ENCODE results near the gene THADA.

- no peak for TF ChIP-seq YY1 (IDR thresholded peaks at IDR 0.05; ENCODE audit: insufficient read depth, insufficient read length)
- TF ChIP-seq ZNF274 (IDR thresholded peaks at IDR 0.05; ENCODE audit: low read depth, low read length): no peak
- TF ChIP-seq SUZ12 (IDR thresholded peaks at IDR 0.05; ENCODE audit: extremely low read depth, insufficient read depth, insufficient read length): no peak
Observed at GRCh38 chr2:43495727-43496126, 100.1 kb downstream of the THADA start.

Measured in NT2/D1 (cell line).